Caco-2 (cell line): Measurements from ENCODE around the gene LY86. TPM values are rescaled to one million over a fixed set of nuclear protein-coding genes. Genes with fewer than 3 reads are reported as not detected.

Source experiments
- BruUV-seq: library from RNA; stranded (reverse); fragments of 400-500 nt; replicated peaks from 2 replicates; lab custom pipeline; 2021; lab: Mats Ljungman, UMichigan
- CTCF ChIA-PET: fragments of 300-600 bp; sonication (Branson Sonifier 250); formaldehyde crosslinking; loops from one replicate; lab custom pipeline; 2022; ENCODE audit warnings: antibody characterized with exemption; lab: Charles Lee
- POLR2A ChIA-PET: fragments of 300-600 bp; sonication (Branson Sonifier 250); formaldehyde crosslinking; loops from one replicate; lab custom pipeline; 2022; ENCODE audit warnings: antibody characterized with exemption; lab: Charles Lee
- DNase-seq, 2 experiments: peaks; one replicate each; pipeline versions ENCODE4 v3.0.0 to v3.0.0-alpha.2; 2020 to 2022
- H3K27me3 ChIP-seq: replicated peaks from 2 replicates; pipeline ENCODE4 v1.6.0; 2011; ENCODE audit warnings: low read length; ENCODE audit not compliant: control insufficient read depth, insufficient read depth
- H3K36me3 ChIP-seq: 2 replicates; pipeline ENCODE4 v1.5.1; 2011; ENCODE audit warnings: low read length; ENCODE audit not compliant: control insufficient read depth, insufficient read depth
- H3K4me1 ChIP-seq: fragments of 250-450 bp; sonication (Bioruptor Pico); 2 replicates; pipeline ENCODE4 v1.5.1; 2020; ENCODE audit warnings: mild to moderate bottlenecking
- H3K4me3 ChIP-seq: 2 replicates; pipeline ENCODE4 v1.5.1; 2011; ENCODE audit warnings: low read depth, mild to moderate bottlenecking, control low read depth, low read length
- H3K9me3 ChIP-seq: fragments of 250-450 bp; sonication (Bioruptor Pico); 2 replicates; pipeline ENCODE4 v1.5.1; 2020; ENCODE audit warnings: mild to moderate bottlenecking, moderate library complexity
- H3K27ac Mint-ChIP-seq: one replicate; pipeline ENCODE4 v1.8.0; 2022; ENCODE audit warnings: mixed read lengths; ENCODE audit not compliant: unreplicated experiment
- H3K27me3 Mint-ChIP-seq: one replicate; pipeline ENCODE4 v1.8.0; 2022; ENCODE audit warnings: mixed read lengths; ENCODE audit not compliant: insufficient read depth, unreplicated experiment
- H3K36me3 Mint-ChIP-seq: one replicate; pipeline ENCODE4 v1.8.0; 2022; ENCODE audit warnings: mild to moderate bottlenecking, mixed read lengths; ENCODE audit not compliant: insufficient read depth, unreplicated experiment
- H3K4me1 Mint-ChIP-seq: one replicate; pipeline ENCODE4 v1.8.0; 2022; ENCODE audit warnings: low read depth, mixed read lengths; ENCODE audit not compliant: unreplicated experiment
- H3K4me3 Mint-ChIP-seq: one replicate; pipeline ENCODE4 v1.8.0; 2022; ENCODE audit warnings: mild to moderate bottlenecking, moderate library complexity, mixed read lengths; ENCODE audit not compliant: unreplicated experiment
- H3K9me3 Mint-ChIP-seq: one replicate; pipeline ENCODE4 v1.8.0; 2022; ENCODE audit warnings: mixed read lengths; ENCODE audit not compliant: unreplicated experiment
- intact Hi-C: fragments of 100-400 bp; cut with micrococcal nuclease; formaldehyde crosslinking; loops from one replicate; pipeline ENCODE4 v1.10.0; 2022; ENCODE audit not compliant: unreplicated experiment
- total RNA-seq: library from RNA; stranded (reverse); gene quantifications from 2 replicates; pipeline ENCODE4 v1.2.3, GENCODE V29; 2022
- TF ChIP-seq, protein P1 (sequence below), 2 experiments: fragments of 200-600 bp in 1 of 2; IDR thresholded peaks; 1 replicate in 1 of 2; 2 replicates in 1 of 2; pipeline versions ENCODE4 v1.5.1 to v1.8.0; 2011 to 2022; ENCODE audit warnings: antibody characterized with exemption in 1 of 2, control low read depth in 1 of 2, inconsistent platforms in 1 of 2, low read depth in 1 of 2, low read length in 1 of 2, mild to moderate bottlenecking in 1 of 2, moderate library complexity in 1 of 2; ENCODE audit not compliant: insufficient read depth in 1 of 2, severe bottlenecking in 1 of 2, unreplicated experiment in 1 of 2

LY86 gene
- total RNA-seq, 1 experiment from 2014 or later = not detected

DNA sequence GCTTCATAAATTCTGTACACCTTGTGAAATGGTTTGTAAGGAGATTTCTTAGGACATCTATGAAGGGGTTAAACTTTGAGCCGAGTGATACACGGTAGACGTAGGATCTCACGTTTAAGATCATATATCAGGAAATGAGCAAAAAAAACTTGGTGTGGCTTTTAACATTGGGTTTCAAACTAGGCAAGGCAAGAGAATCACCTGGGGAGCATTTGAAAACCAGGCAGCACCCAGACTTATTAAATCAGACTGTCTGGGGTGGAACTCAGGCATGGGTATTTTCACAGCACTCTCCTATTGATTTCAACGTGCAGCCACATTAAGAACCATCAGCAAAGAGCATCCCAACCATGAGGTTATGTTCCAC, 26.4 kb downstream of the LY86 start:
- H3K27me3 Mint-ChIP-seq = peaks cover 22% of the 10 kb centered on the region
- CTCF ChIA-PET = no interaction called here
- no peaks in the 10 kb centered on the region for H3K36me3 Mint-ChIP-seq
- Histone ChIP-seq H3K9me3 (no peaks in the 10 kb centered on the region), H3K4me1 (no peaks in the 10 kb centered on the region), H3K4me3 (no peak overlapping the region), H3K36me3 (no peaks in the 10 kb centered on the region), H3K27me3 (no peaks in the 10 kb centered on the region; the same call in 1 of the 2 replicates)
- DNase-seq = no peak
- H3K9me3 Mint-ChIP-seq = no peaks in the 10 kb centered on the region
- intact Hi-C loops = no loop called here
- TF ChIP-seq, protein P1, sequence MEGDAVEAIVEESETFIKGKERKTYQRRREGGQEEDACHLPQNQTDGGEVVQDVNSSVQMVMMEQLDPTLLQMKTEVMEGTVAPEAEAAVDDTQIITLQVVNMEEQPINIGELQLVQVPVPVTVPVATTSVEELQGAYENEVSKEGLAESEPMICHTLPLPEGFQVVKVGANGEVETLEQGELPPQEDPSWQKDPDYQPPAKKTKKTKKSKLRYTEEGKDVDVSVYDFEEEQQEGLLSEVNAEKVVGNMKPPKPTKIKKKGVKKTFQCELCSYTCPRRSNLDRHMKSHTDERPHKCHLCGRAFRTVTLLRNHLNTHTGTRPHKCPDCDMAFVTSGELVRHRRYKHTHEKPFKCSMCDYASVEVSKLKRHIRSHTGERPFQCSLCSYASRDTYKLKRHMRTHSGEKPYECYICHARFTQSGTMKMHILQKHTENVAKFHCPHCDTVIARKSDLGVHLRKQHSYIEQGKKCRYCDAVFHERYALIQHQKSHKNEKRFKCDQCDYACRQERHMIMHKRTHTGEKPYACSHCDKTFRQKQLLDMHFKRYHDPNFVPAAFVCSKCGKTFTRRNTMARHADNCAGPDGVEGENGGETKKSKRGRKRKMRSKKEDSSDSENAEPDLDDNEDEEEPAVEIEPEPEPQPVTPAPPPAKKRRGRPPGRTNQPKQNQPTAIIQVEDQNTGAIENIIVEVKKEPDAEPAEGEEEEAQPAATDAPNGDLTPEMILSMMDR (IDR thresholded peaks at IDR 0.05; ENCODE audit: insufficient read depth in 1 of 2, low read depth in 1 of 2, low read length in 1 of 2, severe bottlenecking in 1 of 2, unreplicated experiment in 1 of 2) = no peak
- BruUV-seq = no TSS peak
- no peak overlapping the region for H3K4me3 Mint-ChIP-seq
- POLR2A ChIA-PET = no interaction called here
- H3K27ac Mint-ChIP-seq = no peak overlapping the region
- no peaks in the 10 kb centered on the region for H3K4me1 Mint-ChIP-seq

DNA sequence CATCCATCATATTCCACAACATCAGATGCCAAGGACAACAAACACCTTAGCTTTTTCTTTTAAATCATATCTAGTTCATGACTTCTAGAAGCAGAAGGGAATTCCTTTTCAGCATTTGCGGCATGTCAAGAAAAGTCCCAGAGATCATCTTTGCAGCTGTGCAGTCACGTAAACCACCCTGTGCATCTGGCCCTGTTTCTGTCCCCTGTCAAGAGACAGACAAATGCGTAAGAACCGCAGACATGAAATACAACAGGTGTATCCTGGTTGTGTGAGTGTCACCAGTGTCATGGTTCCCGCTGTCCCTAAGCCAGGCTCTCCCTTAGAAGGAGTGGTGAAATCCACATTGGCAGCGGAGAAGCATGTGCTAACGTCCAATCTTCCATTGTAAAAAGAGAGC, 28.1 kb downstream of the LY86 start:
- H3K27ac Mint-ChIP-seq = no peak overlapping the region
- no peak overlapping the region for H3K4me3 Mint-ChIP-seq
- Histone ChIP-seq H3K4me1 (no peaks in the 10 kb centered on the region), H3K4me3 (no peak overlapping the region), H3K27me3 (no peaks in the 10 kb centered on the region; the same call in 1 of the 2 replicates), H3K9me3 (no peaks in the 10 kb centered on the region), H3K36me3 (no peaks in the 10 kb centered on the region)
- H3K4me1 Mint-ChIP-seq = no peaks in the 10 kb centered on the region
- H3K9me3 Mint-ChIP-seq = no peaks in the 10 kb centered on the region
- ChIA-PET CTCF (no interaction called here), POLR2A (no interaction called here)
- H3K36me3 Mint-ChIP-seq = no peaks in the 10 kb centered on the region
- TF ChIP-seq, protein P1 (IDR thresholded peaks at IDR 0.05; ENCODE audit: insufficient read depth in 1 of 2, low read depth in 1 of 2, low read length in 1 of 2, severe bottlenecking in 1 of 2, unreplicated experiment in 1 of 2) = no peak
- intact Hi-C loops = no loop called here
- DNase-seq = no peak
- peaks cover 22% of the 10 kb centered on the region for H3K27me3 Mint-ChIP-seq
- no TSS peak for BruUV-seq

DNA sequence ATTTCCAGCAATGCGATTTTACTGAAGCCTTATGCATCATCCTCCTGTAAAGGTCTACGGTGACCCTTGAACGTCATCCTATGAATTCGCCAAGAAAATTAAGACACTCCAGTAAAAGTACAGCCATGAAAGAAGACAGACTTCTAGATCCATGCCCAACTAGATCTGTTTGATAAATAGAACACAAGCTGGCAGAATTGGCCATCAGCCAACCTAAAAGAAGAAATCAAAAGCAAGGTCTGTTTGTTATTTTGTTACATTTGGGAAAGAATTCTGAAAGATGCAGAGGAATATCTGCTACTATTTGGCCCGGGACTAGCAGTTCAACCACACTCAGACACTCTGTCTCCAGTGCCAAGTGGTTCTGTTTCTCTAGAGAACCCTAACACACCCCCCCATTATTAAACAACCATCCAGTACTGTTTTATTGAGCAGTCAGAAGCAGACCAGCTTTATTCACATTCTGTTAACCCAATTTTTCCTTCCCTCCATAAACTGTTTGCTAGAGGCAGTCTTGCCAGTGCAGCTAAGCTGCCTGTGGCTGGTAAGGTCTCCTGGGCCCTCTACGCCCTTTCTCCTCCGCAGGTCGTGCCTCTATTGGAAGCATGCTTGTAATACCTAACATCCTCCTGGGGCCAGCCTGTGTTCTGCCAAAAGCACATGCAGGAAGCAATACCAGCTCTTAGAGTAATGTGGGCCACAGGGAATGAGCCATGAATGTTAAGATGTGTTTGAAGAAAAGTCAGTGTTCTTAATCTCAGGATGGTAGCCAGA, 30.7 kb downstream of the LY86 start:
- TF ChIP-seq, protein P1 (IDR thresholded peaks at IDR 0.05; ENCODE audit: insufficient read depth in 1 of 2, low read depth in 1 of 2, low read length in 1 of 2, severe bottlenecking in 1 of 2, unreplicated experiment in 1 of 2) = no peak
- no peaks in the 10 kb centered on the region for H3K4me1 ChIP-seq
- H3K36me3 ChIP-seq = no peaks in the 10 kb centered on the region
- no peak overlapping the region for H3K4me3 Mint-ChIP-seq
- no peak overlapping the region for H3K4me3 ChIP-seq
- H3K4me1 Mint-ChIP-seq = no peaks in the 10 kb centered on the region
- ChIA-PET POLR2A (no interaction called here), CTCF (no interaction called here)
- no TSS peak for BruUV-seq
- H3K9me3 ChIP-seq = no peaks in the 10 kb centered on the region
- intact Hi-C loops = no loop called here
- peaks cover 2% of the 10 kb centered on the region for H3K27me3 ChIP-seq
- no peaks in the 10 kb centered on the region for H3K36me3 Mint-ChIP-seq
- DNase-seq = no peak
- no peak overlapping the region for H3K27ac Mint-ChIP-seq
- peaks cover 29% of the 10 kb centered on the region for H3K27me3 Mint-ChIP-seq
- H3K9me3 Mint-ChIP-seq = no peaks in the 10 kb centered on the region
